SK-N-SH treated with all-trans-retinoic acid at 6 μM for 48 hours (cell line): ENCODE measurements around the gene UTP4.

Source experiments
- ATAC-seq: fragments of 200-7000 bp; cut with Tn5 transposase; 3 replicates; pipeline ENCODE4 v1.9.1; 2020; ENCODE audit warnings: mild to moderate bottlenecking, moderate library complexity
- ARNTL ChIP-seq: fragments of 450-650 bp; formaldehyde crosslinking; IDR thresholded peaks from 2 replicates; pipeline ENCODE4 v1.5.0; 2020; ENCODE audit warnings: low read depth, mild to moderate bottlenecking, moderate library complexity, borderline replicate concordance
- BACH2 ChIP-seq: fragments of 250-450 bp; sonication (Bioruptor Pico); IDR thresholded peaks from 2 replicates; pipeline ENCODE4 v1.9.0; 2021; ENCODE audit warnings: mild to moderate bottlenecking, borderline replicate concordance
- CREB5 ChIP-seq: fragments of 250-450 bp; sonication (Bioruptor Pico); IDR thresholded peaks from 2 replicates; pipeline ENCODE4 v1.5.1; 2020; ENCODE audit warnings: low read depth, mild to moderate bottlenecking, moderate library complexity
- CSDC2 ChIP-seq: fragments of 250-450 bp; sonication (Bioruptor Pico); IDR thresholded peaks from 2 replicates; pipeline ENCODE4 v1.5.0; 2020; ENCODE audit warnings: mild to moderate bottlenecking, moderate library complexity
- CSRNP3 ChIP-seq: fragments of 250-450 bp; sonication (Bioruptor Pico); IDR thresholded peaks from 2 replicates; pipeline ENCODE4 v1.5.1; 2021; ENCODE audit warnings: mild to moderate bottlenecking, moderate library complexity
- ESRRG ChIP-seq: fragments of 250-450 bp; sonication (Bioruptor Pico); IDR thresholded peaks from 2 replicates; pipeline ENCODE4 v1.6.1; 2021; ENCODE audit warnings: mild to moderate bottlenecking
- GLIS3 ChIP-seq: fragments of 250-450 bp; sonication (Bioruptor Pico); IDR thresholded peaks from 2 replicates; pipeline ENCODE4 v1.5.0; 2020; ENCODE audit warnings: mild to moderate bottlenecking, moderate library complexity
- ISL1 ChIP-seq: fragments of 250-450 bp; sonication (Bioruptor Pico); IDR thresholded peaks from 2 replicates; pipeline ENCODE4 v2.1.2; 2022; ENCODE audit warnings: mild to moderate bottlenecking, moderate library complexity
- OSR1 ChIP-seq: fragments of 250-450 bp; sonication (Bioruptor Pico); IDR thresholded peaks from 2 replicates; pipeline ENCODE4 v1.8.0; 2022; ENCODE audit warnings: moderate library complexity, mild to moderate bottlenecking, inconsistent platforms
- PATZ1 ChIP-seq: fragments of 250-450 bp; sonication (Bioruptor Pico); IDR thresholded peaks from 2 replicates; pipeline ENCODE4 v1.8.0; 2020; ENCODE audit warnings: mild to moderate bottlenecking, moderate library complexity, borderline replicate concordance
- POU6F1 ChIP-seq: fragments of 250-450 bp; sonication (Bioruptor Pico); IDR thresholded peaks from 2 replicates; pipeline ENCODE4 v1.8.0; 2021; ENCODE audit warnings: low read depth, mild to moderate bottlenecking, moderate library complexity, borderline replicate concordance
- PPARA ChIP-seq: fragments of 250-450 bp; sonication (Bioruptor Pico); IDR thresholded peaks from 2 replicates; pipeline ENCODE4 v1.5.0; 2020; ENCODE audit warnings: mild to moderate bottlenecking, borderline replicate concordance
- SNAI2 ChIP-seq: fragments of 250-450 bp; sonication (Bioruptor Pico); IDR thresholded peaks from 2 replicates; pipeline ENCODE4 v1.5.0; 2020; ENCODE audit warnings: mild to moderate bottlenecking, moderate library complexity
- TCF4 ChIP-seq: fragments of 250-450 bp; sonication (Bioruptor Pico); IDR thresholded peaks from 2 replicates; pipeline ENCODE4 v1.8.0; 2021; ENCODE audit warnings: mild to moderate bottlenecking, moderate library complexity, borderline replicate concordance
- TOX ChIP-seq: fragments of 250-450 bp; sonication (Bioruptor Pico); IDR thresholded peaks from 2 replicates; pipeline ENCODE4 v1.8.0; 2021; ENCODE audit warnings: mild to moderate bottlenecking, moderate library complexity, borderline replicate concordance
- TSHZ2 ChIP-seq: fragments of 250-450 bp; sonication (Bioruptor Pico); IDR thresholded peaks from 2 replicates; pipeline ENCODE4 v1.5.0; 2020; ENCODE audit warnings: mild to moderate bottlenecking, moderate library complexity
- ZC3H10 ChIP-seq: fragments of 250-450 bp; sonication (Bioruptor Pico); IDR thresholded peaks from 2 replicates; pipeline ENCODE4 v1.5.1; 2021; ENCODE audit warnings: mild to moderate bottlenecking, moderate library complexity
- ZFP3 ChIP-seq: fragments of 250-450 bp; sonication (Bioruptor Pico); IDR thresholded peaks from 2 replicates; pipeline ENCODE4 v1.5.0; 2020; ENCODE audit warnings: mild to moderate bottlenecking, moderate library complexity
- ZNF70 ChIP-seq: fragments of 450-650 bp; formaldehyde crosslinking; IDR thresholded peaks from 2 replicates; pipeline ENCODE4 v1.5.0; 2020; ENCODE audit warnings: mild to moderate bottlenecking, moderate library complexity
- ZNF8 ChIP-seq: fragments of 450-650 bp; formaldehyde crosslinking; IDR thresholded peaks from 2 replicates; pipeline ENCODE4 v1.5.0; 2020; ENCODE audit warnings: mild to moderate bottlenecking, moderate library complexity

Gene UTP4

GRCh38 chr16:69095193-69095592 is 37.3 kb upstream of the UTP4 start:
- no peak for ATAC-seq
- no peak for TF ChIP-seq CREB5
- no peak for TF ChIP-seq ZFP3 (CRISPR knock-in tag)
- TF ChIP-seq ZC3H10, result no peak
- TF ChIP-seq TSHZ2 (CRISPR knock-in tag), result no peak
- TF ChIP-seq CSDC2 (CRISPR knock-in tag), result no peak
- TF ChIP-seq ZNF70 (CRISPR knock-in tag), result no peak
- no peak for TF ChIP-seq TCF4 (CRISPR knock-in tag)
- TF ChIP-seq ISL1, result no peak
- TF ChIP-seq, all 23 proteins: peak for 0

- no peak for ATAC-seq
- TF ChIP-seq OSR1 (CRISPR knock-in tag) (no peak), POU6F1 (no peak), CSRNP3 (CRISPR knock-in tag) (no peak), BACH2 (CRISPR knock-in tag) (no peak), GLIS3 (CRISPR knock-in tag) (no peak), ZFP3 (CRISPR knock-in tag) (no peak), PATZ1 (no peak), TOX (CRISPR knock-in tag) (no peak), SNAI2 (no peak), ZNF8 (CRISPR knock-in tag) (no peak), ARNTL (CRISPR knock-in tag) (no peak), TCF4 (CRISPR knock-in tag) (no peak), ESRRG (CRISPR knock-in tag) (no peak), ISL1 (no peak), CREB5 (no peak), ZC3H10 (no peak), TSHZ2 (CRISPR knock-in tag) (no peak), PPARA (CRISPR knock-in tag) (no peak)
Observed at GRCh38 chr16:69100071-69100691, 32.3 kb upstream of the UTP4 start.
